SH-SY5Y (cell line): ENCODE data around the gene EXO5.

Experiments
- GATA2 ChIP-seq: IDR thresholded peaks from 2 replicates; pipeline ENCODE4 v1.6.1; 2011; ENCODE audit warnings: mild to moderate bottlenecking, low read depth, low read length
- GATA3 ChIP-seq: IDR thresholded peaks from 2 replicates; pipeline ENCODE4 v1.6.1; 2011; ENCODE audit warnings: low read depth, mild to moderate bottlenecking, low read length, moderate library complexity

DNA sequence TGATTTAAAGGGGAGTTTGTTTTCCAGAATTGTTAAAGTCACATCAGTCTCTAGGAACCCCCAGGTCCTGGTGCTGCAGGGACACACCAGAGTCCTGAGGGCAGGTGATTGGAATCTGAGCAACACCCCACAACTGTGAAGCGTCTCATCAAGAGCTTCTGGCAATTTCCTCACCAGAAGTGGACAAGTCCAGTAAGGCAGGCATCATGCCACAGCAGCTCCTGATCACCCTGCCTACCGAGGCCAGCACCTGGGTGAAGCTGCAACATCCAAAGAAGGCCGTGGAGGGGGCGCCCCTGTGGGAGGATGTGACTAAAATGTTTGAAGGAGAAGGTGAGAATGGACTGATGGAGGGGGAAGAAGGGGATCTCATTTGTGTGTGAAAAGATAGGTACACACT lies 29.4 kb upstream of the EXO5 start:
- TF ChIP-seq GATA2, result no peak
- TF ChIP-seq GATA3, result no peak
